Activated CD4-positive, alpha-beta T cell treated with anti-CD3 and anti-CD28 coated beads, Interleukin-10, Interleukin-2, amounts not matched to agents 100 ng/mL and 50 ng/mL, durations not matched to agents 16 hours and 8 hours (primary cell): ENCODE measurements around the gene IMMP2L.
"Not testable (repeated sequence)": the region's sequence is repeated elsewhere in the genome, so short reads cannot be mapped to it uniquely, and the experiment has no call there.

Experiments used
- DNase-seq: peaks from one replicate; pipeline ENCODE4 v3.0.0-alpha.2; 2020

Gene IMMP2L

GRCh38 chr7:110962374-110962773 lies 599.9 kb downstream of the IMMP2L start:
- no peak for DNase-seq

GRCh38 chr7:110960811-110961210 lies 601.5 kb downstream of the IMMP2L start:
- DNase-seq, result no peak

GRCh38 chr7:110948280-110948679 lies 614.0 kb downstream of the IMMP2L start:
- no peak for DNase-seq

- no peak for DNase-seq
Measured at GRCh38 chr7:110947408-110947807, 614.9 kb downstream of the IMMP2L start.

- DNase-seq, result no peak
Measured at GRCh38 chr7:110944966-110945644, 617.2 kb downstream of the IMMP2L start.

GRCh38 chr7:110944448-110944847 lies 617.8 kb downstream of the IMMP2L start:
- DNase-seq, result no peak

GRCh38 chr7:110943701-110944345 lies 618.5 kb downstream of the IMMP2L start:
- no peak for DNase-seq

- DNase-seq, result no peak
Measured at GRCh38 chr7:110941385-110941784, 620.9 kb downstream of the IMMP2L start.

- DNase-seq, result no peak
Measured at GRCh38 chr7:110940756-110941155, 621.5 kb downstream of the IMMP2L start.

GRCh38 chr7:110938165-110938564 lies 624.1 kb downstream of the IMMP2L start:
- DNase-seq, result no peak

GRCh38 chr7:110936665-110937064 lies 625.6 kb downstream of the IMMP2L start:
- DNase-seq, result not testable (repeated sequence)

- peak; percentile 7 for DNase-seq
Measured at GRCh38 chr7:110929480-110930249, 632.6 kb downstream of the IMMP2L start.

GRCh38 chr7:110922906-110923305 lies 639.4 kb downstream of the IMMP2L start:
- peak; percentile 34 for DNase-seq

- no peak for DNase-seq
Measured at GRCh38 chr7:110921595-110922151, 640.6 kb downstream of the IMMP2L start.

- DNase-seq, result peak; percentile 65
Measured at GRCh38 chr7:110918949-110919548, 643.2 kb downstream of the IMMP2L start.

- DNase-seq, result no peak
Measured at GRCh38 chr7:110914263-110914662, 648.0 kb downstream of the IMMP2L start.

GRCh38 chr7:110911632-110912031 lies 650.7 kb downstream of the IMMP2L start:
- DNase-seq, result no peak

- DNase-seq, result no peak
Measured at GRCh38 chr7:110909117-110909516, 653.2 kb downstream of the IMMP2L start.

- no peak for DNase-seq
Measured at GRCh38 chr7:110905773-110906566, 656.3 kb downstream of the IMMP2L start.

- no peak for DNase-seq
Measured at GRCh38 chr7:110898516-110898915, 663.8 kb downstream of the IMMP2L start.

GRCh38 chr7:110897538-110897937 lies 664.8 kb downstream of the IMMP2L start:
- no peak for DNase-seq

- DNase-seq, result no peak
Measured at GRCh38 chr7:110894111-110894510, 668.2 kb downstream of the IMMP2L start.
